ENCODE data around the gene SLC13A3. TPM values are rescaled to one million over a fixed set of nuclear protein-coding genes. Genes with fewer than 3 reads are reported as not detected.

Gene SLC13A3
- polyA plus RNA-seq, 2 donors: 0.22 to 0.45 TPM

DNA sequence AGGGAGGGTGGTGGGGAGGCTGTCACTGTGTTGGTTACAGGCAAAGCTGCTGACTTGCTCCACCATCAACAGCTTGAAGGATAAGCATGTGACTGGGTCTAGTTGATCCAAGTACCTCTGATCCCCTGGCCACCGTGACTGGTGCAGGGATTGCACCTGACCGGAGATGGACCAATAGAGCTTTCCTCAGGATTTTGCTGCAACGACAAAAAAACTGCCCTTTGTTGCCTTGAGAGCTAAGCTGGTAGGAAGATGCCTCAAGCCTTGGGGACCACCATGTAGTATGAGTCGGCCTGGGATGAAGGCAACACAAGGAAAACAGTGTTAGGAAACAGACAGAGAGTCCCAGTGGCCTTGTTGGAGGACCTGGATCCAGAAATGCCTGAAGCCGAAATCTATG lies 102.6 kb downstream of the SLC13A3 start:
- Histone ChIP-seq H3K4me1 (ENCODE audit: control insufficient read depth in 2 of 2, insufficient read depth in 2 of 2, low read length in 1 of 2) (no peaks in the 10 kb centered on the region), H3K36me3 (ENCODE audit: control insufficient read depth in 2 of 2, insufficient read depth in 2 of 2, low read length in 1 of 2) (no peaks in the 10 kb centered on the region), H3K27me3 (ENCODE audit: control insufficient read depth in 1 of 2, insufficient read depth in 2 of 2, low read length in 2 of 2) (no peaks in the 10 kb centered on the region), H3K27ac (ENCODE audit: low read depth in 2 of 2, low read length in 1 of 2) (no peak overlapping the region), H3K9me3 (ENCODE audit: control insufficient read depth in 2 of 2, insufficient read depth in 1 of 2, low read depth in 1 of 2, low read length in 1 of 2) (no peaks in the 10 kb centered on the region), H3K4me3 (ENCODE audit: low read depth in 1 of 2, low read length in 2 of 2) (no peak overlapping the region)
- 82 to 86% methylated on average over 5 of the region's 5 CpGs for WGBS, 2 donors

- no peak overlapping the region for H3K27ac ChIP-seq (ENCODE audit: low read depth in 2 of 2, low read length in 1 of 2)
- no peaks in the 10 kb centered on the region for H3K36me3 ChIP-seq (ENCODE audit: control insufficient read depth in 2 of 2, insufficient read depth in 2 of 2, low read length in 1 of 2)
- 84 to 85% methylated on average over 6 of the region's 6 CpGs for WGBS, 2 donors
- H3K4me1 ChIP-seq (ENCODE audit: control insufficient read depth in 2 of 2, insufficient read depth in 2 of 2, low read length in 1 of 2): no peaks in the 10 kb centered on the region
- no peaks in the 10 kb centered on the region for H3K9me3 ChIP-seq (ENCODE audit: control insufficient read depth in 2 of 2, insufficient read depth in 1 of 2, low read depth in 1 of 2, low read length in 1 of 2)
- H3K27me3 ChIP-seq (ENCODE audit: control insufficient read depth in 1 of 2, insufficient read depth in 2 of 2, low read length in 2 of 2): no peaks in the 10 kb centered on the region
- no peak overlapping the region for H3K4me3 ChIP-seq (ENCODE audit: low read depth in 1 of 2, low read length in 2 of 2)
These were observed 103.3 kb downstream of the SLC13A3 start for GRCh38 chr20:46547995-46548394.

- H3K4me3 ChIP-seq (ENCODE audit: low read depth in 1 of 2, low read length in 2 of 2): no peak overlapping the region
- no peaks in the 10 kb centered on the region for H3K9me3 ChIP-seq (ENCODE audit: control insufficient read depth in 2 of 2, insufficient read depth in 1 of 2, low read depth in 1 of 2, low read length in 1 of 2)
- 66 to 74% methylated on average over 6 of the region's 6 CpGs for WGBS, 2 donors
- no peaks in the 10 kb centered on the region for H3K4me1 ChIP-seq (ENCODE audit: control insufficient read depth in 2 of 2, insufficient read depth in 2 of 2, low read length in 1 of 2)
- H3K27me3 ChIP-seq (ENCODE audit: control insufficient read depth in 1 of 2, insufficient read depth in 2 of 2, low read length in 2 of 2): no peaks in the 10 kb centered on the region
- no peaks in the 10 kb centered on the region for H3K36me3 ChIP-seq (ENCODE audit: control insufficient read depth in 2 of 2, insufficient read depth in 2 of 2, low read length in 1 of 2)
- H3K27ac ChIP-seq (ENCODE audit: low read depth in 2 of 2, low read length in 1 of 2): no peak overlapping the region
These were observed 104.3 kb downstream of the SLC13A3 start for GRCh38 chr20:46546936-46547335.

DNA sequence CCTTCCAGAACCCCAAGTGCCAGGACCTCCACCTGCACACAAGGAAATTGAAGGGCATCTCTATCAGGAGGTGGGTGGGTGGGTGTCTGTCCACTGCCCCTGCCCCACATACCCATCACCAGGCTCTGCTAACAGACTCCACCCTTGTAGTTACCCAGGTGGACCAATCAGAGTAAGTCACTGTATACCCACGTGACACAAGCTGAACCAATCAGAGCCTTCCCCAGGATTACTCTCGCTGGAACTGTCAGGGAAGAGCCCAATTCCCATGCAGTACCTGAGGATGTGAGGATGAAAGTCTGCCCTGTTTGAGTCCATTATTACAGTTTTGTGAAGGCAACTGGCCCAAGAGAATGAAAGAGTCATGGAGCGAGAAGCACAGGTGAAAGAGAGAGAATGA lies 105.0 kb downstream of the SLC13A3 start:
- no peak overlapping the region for H3K27ac ChIP-seq (ENCODE audit: low read depth in 2 of 2, low read length in 1 of 2)
- no peaks in the 10 kb centered on the region for H3K36me3 ChIP-seq (ENCODE audit: control insufficient read depth in 2 of 2, insufficient read depth in 2 of 2, low read length in 1 of 2)
- H3K27me3 ChIP-seq (ENCODE audit: control insufficient read depth in 1 of 2, insufficient read depth in 2 of 2, low read length in 2 of 2): no peaks in the 10 kb centered on the region
- H3K9me3 ChIP-seq (ENCODE audit: control insufficient read depth in 2 of 2, insufficient read depth in 1 of 2, low read depth in 1 of 2, low read length in 1 of 2): no peaks in the 10 kb centered on the region
- H3K4me1 ChIP-seq (ENCODE audit: control insufficient read depth in 2 of 2, insufficient read depth in 2 of 2, low read length in 1 of 2): no peaks in the 10 kb centered on the region
- no peak overlapping the region for H3K4me3 ChIP-seq (ENCODE audit: low read depth in 1 of 2, low read length in 2 of 2)
- 80 to 83% methylated on average over 3 of the region's 3 CpGs for WGBS, 2 donors

DNA sequence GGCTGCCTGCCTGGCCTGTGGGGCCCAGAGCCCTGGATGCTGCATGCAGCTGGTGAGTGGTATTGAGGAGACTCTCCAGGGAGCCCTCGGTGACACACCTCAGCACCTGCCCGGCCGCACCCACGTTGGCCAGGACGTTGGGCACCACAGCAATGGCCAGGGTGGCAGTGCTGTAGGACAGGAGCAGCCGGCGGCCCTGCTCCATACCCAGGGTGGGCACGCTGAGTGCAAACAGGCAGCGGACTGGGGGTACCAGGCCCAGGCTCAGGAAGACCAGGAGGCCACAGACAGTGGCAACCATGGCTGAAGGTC lies 105.5 kb downstream of the SLC13A3 start:
- H3K27ac ChIP-seq (ENCODE audit: low read depth in 2 of 2, low read length in 1 of 2): no peak overlapping the region
- 92 to 93% methylated on average over 9 of the region's 9 CpGs for WGBS, 2 donors
- H3K9me3 ChIP-seq (ENCODE audit: control insufficient read depth in 2 of 2, insufficient read depth in 1 of 2, low read depth in 1 of 2, low read length in 1 of 2): no peaks in the 10 kb centered on the region
- no peaks in the 10 kb centered on the region for H3K4me1 ChIP-seq (ENCODE audit: control insufficient read depth in 2 of 2, insufficient read depth in 2 of 2, low read length in 1 of 2)
- no peak overlapping the region for H3K4me3 ChIP-seq (ENCODE audit: low read depth in 1 of 2, low read length in 2 of 2)
- H3K36me3 ChIP-seq (ENCODE audit: control insufficient read depth in 2 of 2, insufficient read depth in 2 of 2, low read length in 1 of 2): no peaks in the 10 kb centered on the region
- no peaks in the 10 kb centered on the region for H3K27me3 ChIP-seq (ENCODE audit: control insufficient read depth in 1 of 2, insufficient read depth in 2 of 2, low read length in 2 of 2)

GRCh38 chr20:46545077-46545826 lies 106.0 kb downstream of the SLC13A3 start:
- no peaks in the 10 kb centered on the region for H3K27me3 ChIP-seq (ENCODE audit: control insufficient read depth in 1 of 2, insufficient read depth in 2 of 2, low read length in 2 of 2)
- no peak overlapping the region for H3K27ac ChIP-seq (ENCODE audit: low read depth in 2 of 2, low read length in 1 of 2)
- no peaks in the 10 kb centered on the region for H3K9me3 ChIP-seq (ENCODE audit: control insufficient read depth in 2 of 2, insufficient read depth in 1 of 2, low read depth in 1 of 2, low read length in 1 of 2)
- H3K4me1 ChIP-seq (ENCODE audit: control insufficient read depth in 2 of 2, insufficient read depth in 2 of 2, low read length in 1 of 2): no peaks in the 10 kb centered on the region
- no peak overlapping the region for H3K4me3 ChIP-seq (ENCODE audit: low read depth in 1 of 2, low read length in 2 of 2)
- H3K36me3 ChIP-seq (ENCODE audit: control insufficient read depth in 2 of 2, insufficient read depth in 2 of 2, low read length in 1 of 2): no peaks in the 10 kb centered on the region
- 79 to 81% methylated on average over 14 of the region's 14 CpGs for WGBS, 2 donors

DNA sequence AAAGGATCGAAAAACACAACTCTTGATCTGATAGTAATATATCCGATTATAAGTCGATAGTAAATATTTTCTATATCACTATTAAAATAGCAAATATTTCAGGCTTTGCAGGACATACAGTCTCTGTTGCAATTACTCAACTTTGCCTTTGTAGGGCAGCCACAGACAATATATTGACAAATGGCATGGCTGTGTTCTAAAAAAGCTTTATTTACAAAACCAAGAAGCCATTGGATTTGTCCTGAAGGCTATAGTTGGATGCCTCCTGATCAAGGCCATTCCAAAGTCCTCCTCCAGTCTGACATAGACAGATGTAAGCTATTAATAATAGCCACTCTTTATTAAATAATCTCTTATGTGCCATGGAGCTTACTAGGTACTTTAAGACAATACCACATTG lies 106.7 kb downstream of the SLC13A3 start:
- no peaks in the 10 kb centered on the region for H3K27me3 ChIP-seq (ENCODE audit: control insufficient read depth in 1 of 2, insufficient read depth in 2 of 2, low read length in 2 of 2)

DNA sequence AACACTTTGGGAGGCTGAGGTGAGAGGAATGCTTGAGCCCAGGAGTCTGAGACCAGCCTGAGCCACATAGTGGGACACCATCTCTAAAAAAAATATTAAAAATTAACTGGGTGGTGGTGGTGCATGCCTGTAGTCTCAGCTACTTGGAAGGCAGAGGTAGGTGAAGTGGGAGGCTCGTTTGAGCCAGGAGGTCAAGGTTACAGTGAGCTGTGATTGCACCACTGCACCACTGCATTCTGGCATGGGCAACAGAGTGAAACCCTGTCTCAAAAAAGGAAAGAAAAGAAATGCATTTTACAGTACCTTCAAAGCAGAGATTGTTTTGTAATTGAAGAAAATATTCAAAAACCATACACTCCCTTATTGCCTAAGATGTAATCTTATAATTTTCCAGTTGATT lies 107.3 kb downstream of the SLC13A3 start:
- 36 to 38% methylated on average over 1 of the region's 1 CpG for WGBS, 2 donors
- H3K4me1 ChIP-seq (ENCODE audit: control insufficient read depth in 2 of 2, insufficient read depth in 2 of 2, low read length in 1 of 2): no peaks in the 10 kb centered on the region
- no peak overlapping the region for H3K27ac ChIP-seq (ENCODE audit: low read depth in 2 of 2, low read length in 1 of 2)
- no peak overlapping the region for H3K4me3 ChIP-seq (ENCODE audit: low read depth in 1 of 2, low read length in 2 of 2)
- no peaks in the 10 kb centered on the region for H3K36me3 ChIP-seq (ENCODE audit: control insufficient read depth in 2 of 2, insufficient read depth in 2 of 2, low read length in 1 of 2)
- no peaks in the 10 kb centered on the region for H3K27me3 ChIP-seq (ENCODE audit: control insufficient read depth in 1 of 2, insufficient read depth in 2 of 2, low read length in 2 of 2)
- H3K9me3 ChIP-seq (ENCODE audit: control insufficient read depth in 2 of 2, insufficient read depth in 1 of 2, low read depth in 1 of 2, low read length in 1 of 2): no peaks in the 10 kb centered on the region

More for the DNA sequence above, 106.7 kb downstream of the SLC13A3 start:
- Histone ChIP-seq H3K4me1 (ENCODE audit: control insufficient read depth in 2 of 2, insufficient read depth in 2 of 2, low read length in 1 of 2) (no peaks in the 10 kb centered on the region), H3K9me3 (ENCODE audit: control insufficient read depth in 2 of 2, insufficient read depth in 1 of 2, low read depth in 1 of 2, low read length in 1 of 2) (no peaks in the 10 kb centered on the region), H3K4me3 (ENCODE audit: low read depth in 1 of 2, low read length in 2 of 2) (no peak overlapping the region), H3K27ac (ENCODE audit: low read depth in 2 of 2, low read length in 1 of 2) (no peak overlapping the region), H3K36me3 (ENCODE audit: control insufficient read depth in 2 of 2, insufficient read depth in 2 of 2, low read length in 1 of 2) (no peaks in the 10 kb centered on the region)
- WGBS, 2 donors: 91 to 93% methylated on average over 3 of the region's 3 CpGs

GRCh38 chr20:46543033-46543432 lies 108.2 kb downstream of the SLC13A3 start:
- WGBS, 2 donors: 76 to 82% methylated on average over 4 of the region's 4 CpGs

DNA sequence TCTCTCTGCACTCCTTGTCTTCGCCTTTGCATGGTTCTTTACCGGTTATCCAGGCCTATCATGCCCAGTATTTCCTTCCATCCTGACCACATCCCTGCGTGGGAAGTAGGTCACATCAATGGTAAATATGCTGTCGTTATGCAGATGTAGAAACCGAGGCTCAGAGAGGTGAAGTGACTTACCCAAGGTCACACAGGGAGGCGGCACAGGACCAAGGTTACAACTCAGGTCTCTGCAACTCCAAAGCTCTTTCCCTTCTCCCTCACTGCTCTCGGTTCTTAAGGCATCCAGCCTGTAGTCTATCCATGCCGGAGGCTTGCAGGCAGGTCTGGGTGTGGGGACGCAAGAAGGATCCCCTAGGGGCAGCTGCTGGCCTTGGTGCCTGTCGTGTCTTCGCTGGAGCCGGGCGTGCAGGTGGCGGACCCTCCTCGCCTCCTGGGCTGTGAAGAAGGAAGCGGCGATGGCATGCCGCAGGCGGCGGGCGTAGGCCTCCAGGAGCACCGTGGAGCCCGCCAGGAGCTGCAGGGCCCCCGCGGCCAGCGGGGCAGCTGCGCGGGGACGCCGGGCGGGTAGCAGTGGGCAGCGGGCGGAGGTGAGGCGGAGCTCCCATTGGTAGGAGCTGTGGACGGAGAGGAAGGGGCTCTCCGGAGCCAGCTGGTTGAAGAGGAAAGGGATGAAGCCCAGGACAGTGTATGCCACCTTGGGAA lies 109.9 kb downstream of the SLC13A3 start:
- 62 to 66% methylated on average over 36 of the region's 36 CpGs for WGBS, 2 donors
- no peaks in the 10 kb centered on the region for H3K4me1 ChIP-seq (ENCODE audit: control insufficient read depth in 2 of 2, insufficient read depth in 2 of 2, low read length in 1 of 2)
- no peak overlapping the region for H3K4me3 ChIP-seq (ENCODE audit: low read depth in 1 of 2, low read length in 2 of 2)
- H3K27ac ChIP-seq (ENCODE audit: low read depth in 2 of 2, low read length in 1 of 2): no peak overlapping the region
- no peaks in the 10 kb centered on the region for H3K27me3 ChIP-seq (ENCODE audit: control insufficient read depth in 1 of 2, insufficient read depth in 2 of 2, low read length in 2 of 2)
- H3K9me3 ChIP-seq (ENCODE audit: control insufficient read depth in 2 of 2, insufficient read depth in 1 of 2, low read depth in 1 of 2, low read length in 1 of 2): no peaks in the 10 kb centered on the region
- H3K36me3 ChIP-seq (ENCODE audit: control insufficient read depth in 2 of 2, insufficient read depth in 2 of 2, low read length in 1 of 2): no peaks in the 10 kb centered on the region

More at GRCh38 chr20:46543033-46543432, 108.2 kb downstream of the SLC13A3 start:
- no peaks in the 10 kb centered on the region for H3K36me3 ChIP-seq (ENCODE audit: control insufficient read depth in 2 of 2, insufficient read depth in 2 of 2, low read length in 1 of 2)
- H3K9me3 ChIP-seq (ENCODE audit: control insufficient read depth in 2 of 2, insufficient read depth in 1 of 2, low read depth in 1 of 2, low read length in 1 of 2): no peaks in the 10 kb centered on the region
- H3K27ac ChIP-seq (ENCODE audit: low read depth in 2 of 2, low read length in 1 of 2): no peak overlapping the region
- no peaks in the 10 kb centered on the region for H3K4me1 ChIP-seq (ENCODE audit: control insufficient read depth in 2 of 2, insufficient read depth in 2 of 2, low read length in 1 of 2)
- H3K4me3 ChIP-seq (ENCODE audit: low read depth in 1 of 2, low read length in 2 of 2): no peak overlapping the region
- no peaks in the 10 kb centered on the region for H3K27me3 ChIP-seq (ENCODE audit: control insufficient read depth in 1 of 2, insufficient read depth in 2 of 2, low read length in 2 of 2)
